ENCODE results near the gene PLCB4. TPM values are rescaled to one million over a fixed set of nuclear protein-coding genes. Genes with fewer than 3 reads are reported as not detected.

PLCB4 gene
- total and polyA plus RNA-seq, 4 experiments from 2014 or later: not detected

- intact Hi-C loops (cut with micrococcal nuclease): no loop called here
- POLR2A ChIA-PET (ENCODE audit: partially characterized antibody): no interaction called here
- H3K4me1 Mint-ChIP-seq: no peaks in the 10 kb centered on the region
- H3K4me3 Mint-ChIP-seq: no peak overlapping the region
- no peak for DNase-seq
- no peak overlapping the region for H3K27ac Mint-ChIP-seq
- H3K4me3 ChIP-seq (ENCODE audit: low read length in 2 of 2): no peak overlapping the region
- CTCF ChIA-PET (ENCODE audit: partially characterized antibody): no interaction called here
- no peaks in the 10 kb centered on the region for H3K36me3 ChIP-seq (ENCODE audit: insufficient read depth, low read length)
- peaks cover 0 to 2% (median 0%) of the 10 kb centered on the region in 8 donors for H3K9me3 Mint-ChIP-seq
- no peaks in the 10 kb centered on the region for H3K36me3 Mint-ChIP-seq
- no peaks in the 10 kb centered on the region for H3K4me1 ChIP-seq (ENCODE audit: insufficient read depth, low read length)
- H3K27me3 Mint-ChIP-seq: no peaks in the 10 kb centered on the region
- no peaks in the 10 kb centered on the region for H3K9me3 ChIP-seq (ENCODE audit: control insufficient read depth in 1 of 2, low read length in 2 of 2)
- H3K27ac ChIP-seq (ENCODE audit: low read depth, low read length): no peak overlapping the region
- H3K27me3 ChIP-seq (ENCODE audit: insufficient read depth, low read length): no peaks in the 10 kb centered on the region
Measured at GRCh38 chr20:9082741-9083140, 13.9 kb downstream of the PLCB4 start.

- intact Hi-C loops (cut with micrococcal nuclease): no loop called here
- DNase-seq: no peak
- Histone ChIP-seq H3K27ac (ENCODE audit: low read depth, low read length) (no peak overlapping the region), H3K4me1 (ENCODE audit: insufficient read depth, low read length) (no peaks in the 10 kb centered on the region), H3K36me3 (ENCODE audit: insufficient read depth, low read length) (no peaks in the 10 kb centered on the region), H3K27me3 (ENCODE audit: insufficient read depth, low read length) (no peaks in the 10 kb centered on the region), H3K4me3 (ENCODE audit: low read length in 2 of 2) (no peak overlapping the region), H3K9me3 (ENCODE audit: control insufficient read depth in 1 of 2, low read length in 2 of 2) (no peaks in the 10 kb centered on the region)
- POLR2A ChIA-PET (ENCODE audit: partially characterized antibody): no interaction called here
- Mint-ChIP-seq H3K4me1 (no peaks in the 10 kb centered on the region), H3K36me3 (no peaks in the 10 kb centered on the region), H3K4me3 (no peak overlapping the region), H3K9me3 (peaks cover 0 to 2% (median 0%) of the 10 kb centered on the region in 8 donors), H3K27me3 (no peaks in the 10 kb centered on the region), H3K27ac (no peak overlapping the region)
- CTCF ChIA-PET (ENCODE audit: partially characterized antibody): no interaction called here
Measured at GRCh38 chr20:9087531-9088217, 18.8 kb downstream of the PLCB4 start.

- Mint-ChIP-seq H3K4me1 (no peaks in the 10 kb centered on the region), H3K4me3 (no peak overlapping the region), H3K9me3 (peaks cover 0 to 2% (median 0%) of the 10 kb centered on the region in 8 donors), H3K27ac (no peak overlapping the region), H3K36me3 (no peaks in the 10 kb centered on the region), H3K27me3 (no peaks in the 10 kb centered on the region)
- ChIA-PET POLR2A (ENCODE audit: partially characterized antibody) (no interaction called here), CTCF (ENCODE audit: partially characterized antibody) (no interaction called here)
- no peaks in the 10 kb centered on the region for H3K4me1 ChIP-seq (ENCODE audit: insufficient read depth, low read length)
- DNase-seq: no peak
- no peak overlapping the region for H3K4me3 ChIP-seq (ENCODE audit: low read length in 2 of 2)
- H3K9me3 ChIP-seq (ENCODE audit: control insufficient read depth in 1 of 2, low read length in 2 of 2): no peaks in the 10 kb centered on the region
- intact Hi-C loops (cut with micrococcal nuclease): no loop called here
- H3K36me3 ChIP-seq (ENCODE audit: insufficient read depth, low read length): no peaks in the 10 kb centered on the region
- no peak overlapping the region for H3K27ac ChIP-seq (ENCODE audit: low read depth, low read length)
- no peaks in the 10 kb centered on the region for H3K27me3 ChIP-seq (ENCODE audit: insufficient read depth, low read length)
Measured at GRCh38 chr20:9088556-9088955, 19.7 kb downstream of the PLCB4 start.

- Histone ChIP-seq H3K4me3 (ENCODE audit: low read length in 2 of 2) (no peak overlapping the region), H3K27ac (ENCODE audit: low read depth, low read length) (no peak overlapping the region), H3K4me1 (ENCODE audit: insufficient read depth, low read length) (no peaks in the 10 kb centered on the region), H3K36me3 (ENCODE audit: insufficient read depth, low read length) (no peaks in the 10 kb centered on the region), H3K9me3 (ENCODE audit: control insufficient read depth in 1 of 2, low read length in 2 of 2) (no peaks in the 10 kb centered on the region), H3K27me3 (ENCODE audit: insufficient read depth, low read length) (no peaks in the 10 kb centered on the region)
- H3K9me3 Mint-ChIP-seq: peaks cover 0 to 4% (median under 1%) of the 10 kb centered on the region in 8 donors
- no peak overlapping the region for H3K27ac Mint-ChIP-seq
- intact Hi-C loops (cut with micrococcal nuclease): no loop called here
- ChIA-PET POLR2A (ENCODE audit: partially characterized antibody) (no interaction called here), CTCF (ENCODE audit: partially characterized antibody) (no interaction called here)
- H3K4me1 Mint-ChIP-seq: no peaks in the 10 kb centered on the region
- no peak overlapping the region for H3K4me3 Mint-ChIP-seq
- H3K36me3 Mint-ChIP-seq: no peaks in the 10 kb centered on the region
- no peaks in the 10 kb centered on the region for H3K27me3 Mint-ChIP-seq
- DNase-seq: no peak
Measured at GRCh38 chr20:9092113-9092512, 23.2 kb downstream of the PLCB4 start.

- DNase-seq: no peak
- Mint-ChIP-seq H3K27me3 (no peaks in the 10 kb centered on the region), H3K27ac (no peak overlapping the region), H3K4me3 (no peak overlapping the region), H3K4me1 (no peaks in the 10 kb centered on the region), H3K36me3 (no peaks in the 10 kb centered on the region), H3K9me3 (peaks cover 0 to 4% (median under 1%) of the 10 kb centered on the region in 8 donors)
- CTCF ChIA-PET (ENCODE audit: partially characterized antibody): no interaction called here
- Histone ChIP-seq H3K27ac (ENCODE audit: low read depth, low read length) (no peak overlapping the region), H3K9me3 (ENCODE audit: control insufficient read depth in 1 of 2, low read length in 2 of 2) (no peaks in the 10 kb centered on the region), H3K36me3 (ENCODE audit: insufficient read depth, low read length) (no peaks in the 10 kb centered on the region), H3K4me3 (ENCODE audit: low read length in 2 of 2) (no peak overlapping the region), H3K27me3 (ENCODE audit: insufficient read depth, low read length) (no peaks in the 10 kb centered on the region), H3K4me1 (ENCODE audit: insufficient read depth, low read length) (no peaks in the 10 kb centered on the region)
- POLR2A ChIA-PET (ENCODE audit: partially characterized antibody): no interaction called here
- intact Hi-C loops (cut with micrococcal nuclease): no loop called here
Measured at GRCh38 chr20:9092655-9093054, 23.8 kb downstream of the PLCB4 start.

GRCh38 chr20:9093218-9093957 lies 24.5 kb downstream of the PLCB4 start:
- H3K36me3 ChIP-seq (ENCODE audit: insufficient read depth, low read length): no peaks in the 10 kb centered on the region
- DNase-seq: no peak
- no peak overlapping the region for H3K27ac ChIP-seq (ENCODE audit: low read depth, low read length)
- intact Hi-C loops (cut with micrococcal nuclease): no loop called here
- CTCF ChIA-PET (ENCODE audit: partially characterized antibody): no interaction called here
- H3K27me3 ChIP-seq (ENCODE audit: insufficient read depth, low read length): no peaks in the 10 kb centered on the region
- H3K27me3 Mint-ChIP-seq: no peaks in the 10 kb centered on the region
- no peaks in the 10 kb centered on the region for H3K36me3 Mint-ChIP-seq
- no peak overlapping the region for H3K4me3 ChIP-seq (ENCODE audit: low read length in 2 of 2)
- no peak overlapping the region for H3K4me3 Mint-ChIP-seq
- no peaks in the 10 kb centered on the region for H3K4me1 Mint-ChIP-seq
- H3K27ac Mint-ChIP-seq: no peak overlapping the region
- POLR2A ChIA-PET (ENCODE audit: partially characterized antibody): no interaction called here
- H3K4me1 ChIP-seq (ENCODE audit: insufficient read depth, low read length): no peaks in the 10 kb centered on the region
- no peaks in the 10 kb centered on the region for H3K9me3 ChIP-seq (ENCODE audit: control insufficient read depth in 1 of 2, low read length in 2 of 2)
- H3K9me3 Mint-ChIP-seq: peaks cover 0 to 6% (median 0%) of the 10 kb centered on the region in 8 donors

- POLR2A ChIA-PET (ENCODE audit: partially characterized antibody): no interaction called here
Measured at GRCh38 chr20:9099372-9099771, 30.5 kb downstream of the PLCB4 start.

More at GRCh38 chr20:9099372-9099771, 30.5 kb downstream of the PLCB4 start:
- Mint-ChIP-seq H3K4me1 (no peaks in the 10 kb centered on the region), H3K9me3 (peaks cover 0 to 8% (median under 1%) of the 10 kb centered on the region in 8 donors), H3K36me3 (no peaks in the 10 kb centered on the region), H3K4me3 (no peak overlapping the region), H3K27ac (no peak overlapping the region), H3K27me3 (no peaks in the 10 kb centered on the region)
- H3K4me1 ChIP-seq (ENCODE audit: insufficient read depth, low read length): no peaks in the 10 kb centered on the region
- H3K27me3 ChIP-seq (ENCODE audit: insufficient read depth, low read length): no peaks in the 10 kb centered on the region
- DNase-seq: no peak
- no peak overlapping the region for H3K27ac ChIP-seq (ENCODE audit: low read depth, low read length)
- intact Hi-C loops (cut with micrococcal nuclease): no loop called here
- H3K9me3 ChIP-seq (ENCODE audit: control insufficient read depth in 1 of 2, low read length in 2 of 2): no peaks in the 10 kb centered on the region
- H3K36me3 ChIP-seq (ENCODE audit: insufficient read depth, low read length): no peaks in the 10 kb centered on the region
- no peak overlapping the region for H3K4me3 ChIP-seq (ENCODE audit: low read length in 2 of 2)
- CTCF ChIA-PET (ENCODE audit: partially characterized antibody): no interaction called here
